ENCODE data around the gene RTTN. TPM values are rescaled to one million over a fixed set of nuclear protein-coding genes. Genes with fewer than 3 reads are reported as not detected.

Gene RTTN
- total RNA-seq, 6 experiments from 2014 or later: 7.7 to 15.9 (median 11.7) TPM

GRCh38 chr18:70149616-70150301, 55.7 kb downstream of the RTTN start:
- peaks cover 26% of the 10 kb centered on the region for H3K4me1 Mint-ChIP-seq (ENCODE audit: low read depth)
- DNase-seq: no peak
- H3K36me3 Mint-ChIP-seq (ENCODE audit: low read depth): peaks cover 21% of the 10 kb centered on the region
- TF ChIP-seq CTCF (IDR thresholded peaks at IDR 0.05): no peak
- no peak overlapping the region for H3K4me3 Mint-ChIP-seq
- H3K9me3 Mint-ChIP-seq: no peaks in the 10 kb centered on the region
- no peaks in the 10 kb centered on the region for H3K27me3 Mint-ChIP-seq (ENCODE audit: insufficient read depth)
- H3K27ac Mint-ChIP-seq: no peak overlapping the region

GRCh38 chr18:70149156-70149555, 56.3 kb downstream of the RTTN start:
- Mint-ChIP-seq H3K4me1 (ENCODE audit: low read depth) (peaks cover 20% of the 10 kb centered on the region), H3K27ac (no peak overlapping the region), H3K4me3 (no peak overlapping the region), H3K36me3 (ENCODE audit: low read depth) (peaks cover 27% of the 10 kb centered on the region), H3K27me3 (ENCODE audit: insufficient read depth) (no peaks in the 10 kb centered on the region), H3K9me3 (no peaks in the 10 kb centered on the region)
- no peak for TF ChIP-seq CTCF (IDR thresholded peaks at IDR 0.05)
- no peak for DNase-seq

- TF ChIP-seq CTCF (IDR thresholded peaks at IDR 0.05): no peak
- Mint-ChIP-seq H3K27me3 (ENCODE audit: insufficient read depth) (no peaks in the 10 kb centered on the region), H3K36me3 (ENCODE audit: low read depth) (peaks cover 31% of the 10 kb centered on the region), H3K9me3 (no peaks in the 10 kb centered on the region), H3K4me3 (no peak overlapping the region), H3K27ac (peak overlapping the region; percentile 8; the same call in 1 of the 2 replicates), H3K4me1 (ENCODE audit: low read depth) (peaks cover 13% of the 10 kb centered on the region)
- no peak for DNase-seq
Measured at GRCh38 chr18:70148039-70148938, 57.2 kb downstream of the RTTN start.

- H3K4me1 Mint-ChIP-seq (ENCODE audit: low read depth): no peaks in the 10 kb centered on the region
- no peak for DNase-seq
- no peaks in the 10 kb centered on the region; the same call in 1 of the 2 replicates for H3K27me3 Mint-ChIP-seq (ENCODE audit: insufficient read depth)
- no peaks in the 10 kb centered on the region for H3K9me3 Mint-ChIP-seq
- H3K27ac Mint-ChIP-seq: no peak overlapping the region
- no peak for TF ChIP-seq CTCF (IDR thresholded peaks at IDR 0.05)
- no peak overlapping the region for H3K4me3 Mint-ChIP-seq
- peaks cover 42% of the 10 kb centered on the region for H3K36me3 Mint-ChIP-seq (ENCODE audit: low read depth)
Measured at GRCh38 chr18:70146174-70146573, 59.3 kb downstream of the RTTN start.

GRCh38 chr18:70142001-70142400, 63.5 kb downstream of the RTTN start:
- no peaks in the 10 kb centered on the region for H3K9me3 Mint-ChIP-seq
- no peak for TF ChIP-seq CTCF (IDR thresholded peaks at IDR 0.05)
- H3K4me3 Mint-ChIP-seq: no peak overlapping the region
- H3K27me3 Mint-ChIP-seq (ENCODE audit: insufficient read depth): no peaks in the 10 kb centered on the region; the same call in 1 of the 2 replicates
- H3K27ac Mint-ChIP-seq: no peak overlapping the region
- DNase-seq: no peak
- H3K36me3 Mint-ChIP-seq (ENCODE audit: low read depth): peaks cover 31% of the 10 kb centered on the region
- H3K4me1 Mint-ChIP-seq (ENCODE audit: low read depth): peaks cover 7% of the 10 kb centered on the region

Data from HFFc6 (cell line).